Calu3 (cell line): ENCODE data around the gene GOLGA3. TPM values are rescaled to one million over a fixed set of nuclear protein-coding genes. Genes with fewer than 3 reads are reported as not detected.
"Not testable (repeated sequence)": the region's sequence is repeated elsewhere in the genome, so short reads cannot be mapped to it uniquely, and the experiment has no call there.

Experiments used
- BruUV-seq: library from RNA; stranded (reverse); fragments of 400-500 nt; replicated peaks from 2 replicates; lab custom pipeline; 2021; lab: Mats Ljungman, UMichigan
- CTCF ChIA-PET: fragments of 300-600 bp; sonication (Branson Sonifier 250); formaldehyde crosslinking; loops from one replicate; lab custom pipeline; 2022; ENCODE audit warnings: antibody characterized with exemption; lab: Charles Lee
- DNase-seq: peaks from one replicate; pipeline ENCODE4 v3.0.0; 2022
- H3K27ac Mint-ChIP-seq: one replicate; pipeline ENCODE4 v1.8.0; 2022; ENCODE audit warnings: mixed read lengths; ENCODE audit not compliant: unreplicated experiment
- H3K27me3 Mint-ChIP-seq: one replicate; pipeline ENCODE4 v1.8.0; 2022; ENCODE audit warnings: mixed read lengths; ENCODE audit not compliant: unreplicated experiment
- H3K36me3 Mint-ChIP-seq: one replicate; pipeline ENCODE4 v1.8.0; 2022; ENCODE audit warnings: mild to moderate bottlenecking, moderate library complexity, mixed read lengths; ENCODE audit not compliant: insufficient read depth, unreplicated experiment
- H3K4me1 Mint-ChIP-seq: one replicate; pipeline ENCODE4 v1.8.0; 2022; ENCODE audit warnings: mild to moderate bottlenecking, low read depth, mixed read lengths; ENCODE audit not compliant: unreplicated experiment
- H3K4me3 Mint-ChIP-seq: one replicate; pipeline ENCODE4 v1.8.0; 2022; ENCODE audit warnings: mild to moderate bottlenecking, low read depth, moderate library complexity, mixed read lengths; ENCODE audit not compliant: unreplicated experiment
- H3K9me3 Mint-ChIP-seq: one replicate; pipeline ENCODE4 v1.8.0; 2022; ENCODE audit warnings: low read depth, mixed read lengths; ENCODE audit not compliant: unreplicated experiment
- intact Hi-C: fragments of 100-400 bp; cut with micrococcal nuclease; formaldehyde crosslinking; loops from one replicate; pipeline ENCODE4 v1.10.0; 2022; ENCODE audit not compliant: unreplicated experiment
- total RNA-seq: library from RNA; stranded (reverse); gene quantifications from 2 replicates; pipeline ENCODE4 v1.2.3, GENCODE V29; 2022
- TF ChIP-seq, protein P1 (sequence below): fragments of 200-600 bp; IDR thresholded peaks from one replicate; pipeline ENCODE4 v1.8.0; 2022; ENCODE audit warnings: antibody characterized with exemption; ENCODE audit not compliant: unreplicated experiment

Gene GOLGA3
- total RNA-seq, 1 experiment from 2014 or later: 116 TPM

DNA sequence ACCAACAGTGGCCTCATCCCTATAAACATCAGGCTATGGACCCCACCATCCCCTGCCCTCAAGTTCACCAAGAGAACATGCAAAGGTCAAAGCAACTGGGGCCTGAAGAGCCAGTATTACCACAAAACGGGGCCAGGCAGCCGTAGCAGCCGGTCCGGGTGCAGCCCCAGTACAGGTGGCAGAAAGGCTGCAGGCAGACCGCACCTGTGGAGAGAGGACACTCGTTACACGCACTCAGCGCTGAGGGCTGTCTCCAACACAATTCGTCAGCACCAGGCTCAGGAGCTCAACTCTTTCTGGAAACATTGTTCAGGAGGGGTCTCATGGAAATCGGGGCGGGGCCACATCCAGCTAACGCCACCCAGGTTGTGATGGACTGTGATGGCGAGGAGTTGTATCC, 19.9 kb upstream of the GOLGA3 start:
- no TSS peak for BruUV-seq
- TF ChIP-seq, protein P1, sequence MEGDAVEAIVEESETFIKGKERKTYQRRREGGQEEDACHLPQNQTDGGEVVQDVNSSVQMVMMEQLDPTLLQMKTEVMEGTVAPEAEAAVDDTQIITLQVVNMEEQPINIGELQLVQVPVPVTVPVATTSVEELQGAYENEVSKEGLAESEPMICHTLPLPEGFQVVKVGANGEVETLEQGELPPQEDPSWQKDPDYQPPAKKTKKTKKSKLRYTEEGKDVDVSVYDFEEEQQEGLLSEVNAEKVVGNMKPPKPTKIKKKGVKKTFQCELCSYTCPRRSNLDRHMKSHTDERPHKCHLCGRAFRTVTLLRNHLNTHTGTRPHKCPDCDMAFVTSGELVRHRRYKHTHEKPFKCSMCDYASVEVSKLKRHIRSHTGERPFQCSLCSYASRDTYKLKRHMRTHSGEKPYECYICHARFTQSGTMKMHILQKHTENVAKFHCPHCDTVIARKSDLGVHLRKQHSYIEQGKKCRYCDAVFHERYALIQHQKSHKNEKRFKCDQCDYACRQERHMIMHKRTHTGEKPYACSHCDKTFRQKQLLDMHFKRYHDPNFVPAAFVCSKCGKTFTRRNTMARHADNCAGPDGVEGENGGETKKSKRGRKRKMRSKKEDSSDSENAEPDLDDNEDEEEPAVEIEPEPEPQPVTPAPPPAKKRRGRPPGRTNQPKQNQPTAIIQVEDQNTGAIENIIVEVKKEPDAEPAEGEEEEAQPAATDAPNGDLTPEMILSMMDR: no peak
- peaks cover 53% of the 10 kb centered on the region for H3K36me3 Mint-ChIP-seq
- H3K4me3 Mint-ChIP-seq: no peak overlapping the region
- intact Hi-C loops: no loop called here
- H3K4me1 Mint-ChIP-seq: no peaks in the 10 kb centered on the region
- H3K27me3 Mint-ChIP-seq: no peaks in the 10 kb centered on the region
- H3K27ac Mint-ChIP-seq: no peak overlapping the region
- no peak for DNase-seq
- no peaks in the 10 kb centered on the region for H3K9me3 Mint-ChIP-seq
- CTCF ChIA-PET: no interaction called here

DNA sequence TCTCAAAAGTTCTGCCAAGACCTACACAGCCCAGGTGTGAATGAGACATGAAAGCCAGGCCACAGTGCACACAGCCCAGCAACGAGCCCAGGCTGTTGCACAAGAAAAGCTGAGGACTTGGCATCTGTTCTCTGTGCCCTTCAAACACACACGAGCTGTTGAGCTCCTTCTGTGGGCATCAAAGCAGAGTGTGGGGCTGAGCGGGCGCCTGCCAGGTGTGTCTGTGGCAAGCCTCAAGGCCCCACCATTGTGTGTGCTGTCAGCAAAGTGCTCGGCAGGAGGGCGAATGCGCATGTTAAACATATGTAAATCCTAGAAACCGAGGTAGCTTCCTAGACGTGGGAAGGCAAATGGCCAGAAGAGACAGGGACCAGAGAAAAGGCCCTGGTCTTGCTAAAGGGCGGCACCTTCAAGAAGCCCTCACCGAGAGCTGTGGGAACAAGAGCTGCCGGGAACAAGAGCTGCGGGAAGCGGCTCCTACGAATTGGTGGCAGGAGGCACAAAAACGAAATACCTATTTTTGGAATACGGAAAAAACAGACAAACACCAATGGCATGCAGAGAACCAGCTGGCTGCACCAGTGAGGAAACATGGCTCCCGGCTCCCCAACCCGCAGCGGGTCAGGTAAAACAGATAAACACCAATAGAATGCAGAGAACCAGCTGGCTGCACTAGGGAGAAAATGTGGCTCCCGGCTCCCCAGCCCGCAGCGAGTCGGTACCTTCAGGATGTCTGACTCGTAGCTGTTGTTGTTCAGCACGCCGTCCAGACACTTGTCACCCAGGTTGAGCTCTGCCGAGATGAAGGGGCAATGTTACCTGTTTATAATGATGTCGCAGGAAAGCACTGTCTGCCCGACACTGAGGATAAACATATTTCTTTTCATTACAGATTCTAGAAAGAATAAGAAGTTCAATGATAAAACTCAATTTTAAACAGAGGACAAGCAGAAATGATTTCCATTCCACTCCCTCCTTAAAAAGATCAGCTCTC, 19.0 kb upstream of the GOLGA3 start:
- Mint-ChIP-seq H3K27ac (no peak overlapping the region), H3K27me3 (no peaks in the 10 kb centered on the region), H3K4me1 (no peaks in the 10 kb centered on the region), H3K36me3 (peaks cover 50% of the 10 kb centered on the region), H3K4me3 (no peak overlapping the region), H3K9me3 (no peaks in the 10 kb centered on the region)
- CTCF ChIA-PET: interaction anchor here (0.5 to 0.6 kb wide), 2 partner anchors 26 to 31 kb away, joined by 4 to 7 read pairs; no protein-coding TSS in a partner anchor
- BruUV-seq: no TSS peak
- intact Hi-C loops: no loop called here
- TF ChIP-seq, protein P1: no peak
- DNase-seq: no peak

DNA sequence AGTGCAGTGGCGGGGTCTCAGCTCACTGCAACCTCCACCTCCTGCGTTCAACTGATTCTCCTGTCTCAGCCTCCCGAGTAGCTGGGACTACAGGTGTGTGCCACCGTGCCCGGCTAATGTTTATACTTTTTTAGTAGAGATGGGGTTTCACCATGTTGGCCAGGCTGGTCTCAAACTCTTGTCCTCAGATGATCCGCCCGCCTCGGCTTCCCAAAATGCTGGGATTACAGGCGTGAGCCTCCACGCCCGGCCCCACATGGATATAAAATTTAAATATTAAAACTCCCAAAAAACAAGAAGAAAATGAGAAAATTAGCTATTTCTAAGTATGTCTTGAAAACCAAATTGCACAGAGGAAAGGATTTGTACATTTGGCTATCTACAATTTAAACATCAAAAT, 16.0 kb upstream of the GOLGA3 start:
- intact Hi-C loops, CTCF ChIA-PET, H3K27ac Mint-ChIP-seq, BruUV-seq, H3K9me3 Mint-ChIP-seq, H3K27me3 Mint-ChIP-seq, H3K4me1 Mint-ChIP-seq, H3K4me3 Mint-ChIP-seq, DNase-seq: not testable (repeated sequence)
- peaks cover 46% of the 10 kb centered on the region for H3K36me3 Mint-ChIP-seq

DNA sequence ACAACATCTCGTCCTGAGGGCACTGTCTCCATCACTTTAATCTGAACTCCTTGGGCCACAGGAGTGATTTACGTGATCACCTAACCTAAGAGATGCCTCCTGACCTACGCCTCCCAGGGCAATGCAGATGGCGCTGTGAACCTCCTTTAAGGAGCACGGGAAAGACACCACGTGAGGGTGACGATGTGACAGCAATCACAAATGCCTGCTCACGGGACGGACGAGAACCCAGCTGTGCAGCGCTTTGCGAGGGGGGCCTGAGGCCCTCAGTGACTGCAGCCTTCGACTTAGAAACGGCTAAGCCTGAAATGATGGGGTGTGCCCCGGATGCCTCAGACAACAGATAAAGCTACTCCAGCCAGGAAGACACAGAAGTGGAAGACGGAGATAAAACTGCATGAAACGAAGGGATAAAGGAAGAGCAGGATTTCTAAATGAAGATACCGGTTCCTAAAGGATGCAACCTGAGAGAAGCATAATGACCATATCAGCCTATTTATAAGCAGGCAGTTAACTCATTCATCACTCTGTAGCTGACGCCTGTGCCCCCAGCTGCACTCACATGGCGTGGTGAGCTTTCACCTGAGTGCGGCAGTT, 13.9 kb upstream of the GOLGA3 start:
- H3K9me3 Mint-ChIP-seq: peaks cover 5% of the 10 kb centered on the region

More for the DNA sequence above, 13.9 kb upstream of the GOLGA3 start:
- Mint-ChIP-seq H3K27me3 (no peaks in the 10 kb centered on the region), H3K4me1 (no peaks in the 10 kb centered on the region), H3K36me3 (peaks cover 58% of the 10 kb centered on the region), H3K27ac (no peak overlapping the region), H3K4me3 (no peak overlapping the region)
- TF ChIP-seq, protein P1: no peak
- CTCF ChIA-PET: interaction anchor here (0.7 kb wide), 1 partner anchor 204 kb away, joined by 3 read pairs; no protein-coding TSS in a partner anchor
- no TSS peak for BruUV-seq
- no peak for DNase-seq
- intact Hi-C loops: no loop called here
